Ovary (tissue), 3 donors: ENCODE results near the gene SWT1.

ENCODE experiments used
- EP300 ChIP-seq: sonication (generic); formaldehyde crosslinking; IDR thresholded peaks from one replicate; pipeline ENCODE4 v1.6.1; 2017; ENCODE audit warnings: antibody characterized with exemption
- POLR2A ChIP-seq: fragments of 450-650 bp; IDR thresholded peaks from one replicate; pipeline ENCODE4 v1.6.1; 2017; ENCODE audit warnings: antibody characterized with exemption, mild to moderate bottlenecking, moderate library complexity
- TF ChIP-seq, protein P1 (sequence below), 3 donors: fragments of 450-650 bp in 2 of 3; fragments of 200-600 bp in 1 of 3; IDR thresholded peaks; one replicate each; pipeline versions ENCODE4 v1.5.1 to v1.8.0; 2016 to 2022; ENCODE audit warnings: antibody characterized with exemption in 3 of 3, mild to moderate bottlenecking in 1 of 3
- donor health status: DM: no; HTN: no; CAD: no.

- TF ChIP-seq, protein P1, sequence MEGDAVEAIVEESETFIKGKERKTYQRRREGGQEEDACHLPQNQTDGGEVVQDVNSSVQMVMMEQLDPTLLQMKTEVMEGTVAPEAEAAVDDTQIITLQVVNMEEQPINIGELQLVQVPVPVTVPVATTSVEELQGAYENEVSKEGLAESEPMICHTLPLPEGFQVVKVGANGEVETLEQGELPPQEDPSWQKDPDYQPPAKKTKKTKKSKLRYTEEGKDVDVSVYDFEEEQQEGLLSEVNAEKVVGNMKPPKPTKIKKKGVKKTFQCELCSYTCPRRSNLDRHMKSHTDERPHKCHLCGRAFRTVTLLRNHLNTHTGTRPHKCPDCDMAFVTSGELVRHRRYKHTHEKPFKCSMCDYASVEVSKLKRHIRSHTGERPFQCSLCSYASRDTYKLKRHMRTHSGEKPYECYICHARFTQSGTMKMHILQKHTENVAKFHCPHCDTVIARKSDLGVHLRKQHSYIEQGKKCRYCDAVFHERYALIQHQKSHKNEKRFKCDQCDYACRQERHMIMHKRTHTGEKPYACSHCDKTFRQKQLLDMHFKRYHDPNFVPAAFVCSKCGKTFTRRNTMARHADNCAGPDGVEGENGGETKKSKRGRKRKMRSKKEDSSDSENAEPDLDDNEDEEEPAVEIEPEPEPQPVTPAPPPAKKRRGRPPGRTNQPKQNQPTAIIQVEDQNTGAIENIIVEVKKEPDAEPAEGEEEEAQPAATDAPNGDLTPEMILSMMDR (IDR thresholded peaks at IDR 0.05): no peak
- no peak for TF ChIP-seq EP300
- TF ChIP-seq POLR2A: no peak
These were observed 171.3 kb downstream of the SWT1 start for GRCh38 chr1:185328255-185328654.
